Measurements from ENCODE around the gene DGKI. TPM values are rescaled to one million over a fixed set of nuclear protein-coding genes. Genes with fewer than 3 reads are reported as not detected.

The DGKI gene
- total RNA-seq, 1 experiment from 2014 or later: 0.39 TPM

DNA sequence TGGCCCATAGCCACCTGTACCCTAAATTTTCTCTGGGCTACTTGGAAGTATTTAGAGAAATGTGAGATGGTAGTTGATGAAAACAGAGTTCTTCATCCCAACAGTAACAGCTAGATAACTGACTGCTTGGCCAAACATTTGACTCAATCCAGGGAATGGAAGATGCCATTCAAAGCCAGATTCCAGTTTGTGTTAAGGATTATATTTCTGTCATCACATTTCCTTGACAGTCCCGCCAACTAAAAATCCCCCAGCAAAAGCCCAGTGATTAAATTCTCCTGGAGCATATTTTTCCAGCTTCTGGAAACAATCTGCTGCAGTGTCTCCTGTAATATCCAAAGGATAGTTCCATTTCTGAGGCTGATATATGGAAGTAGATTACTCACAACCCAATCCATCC, 457.9 kb downstream of the DGKI start:
- intact Hi-C loops (cut with micrococcal nuclease; ENCODE audit: unreplicated experiment): no loop called here
- Histone ChIP-seq H3K36me3 (ENCODE audit: insufficient read depth, low read length, poor library complexity, severe bottlenecking) (no peaks in the 10 kb centered on the region), H3K27ac (ENCODE audit: low read depth, low read length, poor library complexity, severe bottlenecking) (no peak overlapping the region), H3K27me3 (replicated peaks; ENCODE audit: insufficient read depth, low read depth, low read length, poor library complexity) (peaks cover 3% of the 10 kb centered on the region), H3K4me3 (ENCODE audit: low read depth, low read length, poor library complexity, severe bottlenecking) (no peak overlapping the region), H3K9me3 (ENCODE audit: low read depth, low read length, poor library complexity, severe bottlenecking) (no peaks in the 10 kb centered on the region), H3K4me1 (ENCODE audit: insufficient read depth, low read length, poor library complexity, severe bottlenecking) (no peaks in the 10 kb centered on the region)
- POLR2A ChIA-PET (ENCODE audit: low non-redundant PET): no interaction called here
- TF ChIP-seq EZH2 (IDR thresholded peaks at IDR 0.05; ENCODE audit: borderline replicate concordance, low read depth, low read length, poor library complexity, severe bottlenecking): no peak
- TF ChIP-seq, protein P1, sequence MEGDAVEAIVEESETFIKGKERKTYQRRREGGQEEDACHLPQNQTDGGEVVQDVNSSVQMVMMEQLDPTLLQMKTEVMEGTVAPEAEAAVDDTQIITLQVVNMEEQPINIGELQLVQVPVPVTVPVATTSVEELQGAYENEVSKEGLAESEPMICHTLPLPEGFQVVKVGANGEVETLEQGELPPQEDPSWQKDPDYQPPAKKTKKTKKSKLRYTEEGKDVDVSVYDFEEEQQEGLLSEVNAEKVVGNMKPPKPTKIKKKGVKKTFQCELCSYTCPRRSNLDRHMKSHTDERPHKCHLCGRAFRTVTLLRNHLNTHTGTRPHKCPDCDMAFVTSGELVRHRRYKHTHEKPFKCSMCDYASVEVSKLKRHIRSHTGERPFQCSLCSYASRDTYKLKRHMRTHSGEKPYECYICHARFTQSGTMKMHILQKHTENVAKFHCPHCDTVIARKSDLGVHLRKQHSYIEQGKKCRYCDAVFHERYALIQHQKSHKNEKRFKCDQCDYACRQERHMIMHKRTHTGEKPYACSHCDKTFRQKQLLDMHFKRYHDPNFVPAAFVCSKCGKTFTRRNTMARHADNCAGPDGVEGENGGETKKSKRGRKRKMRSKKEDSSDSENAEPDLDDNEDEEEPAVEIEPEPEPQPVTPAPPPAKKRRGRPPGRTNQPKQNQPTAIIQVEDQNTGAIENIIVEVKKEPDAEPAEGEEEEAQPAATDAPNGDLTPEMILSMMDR (conservative IDR thresholded peaks at IDR 0.05; ENCODE audit: low read depth, low read length): no peak
- CTCF ChIA-PET: no interaction called here
- no peak for DNase-seq (ENCODE audit: low spot score)
- BruUV-seq (replicated peaks): no TSS peak

DNA sequence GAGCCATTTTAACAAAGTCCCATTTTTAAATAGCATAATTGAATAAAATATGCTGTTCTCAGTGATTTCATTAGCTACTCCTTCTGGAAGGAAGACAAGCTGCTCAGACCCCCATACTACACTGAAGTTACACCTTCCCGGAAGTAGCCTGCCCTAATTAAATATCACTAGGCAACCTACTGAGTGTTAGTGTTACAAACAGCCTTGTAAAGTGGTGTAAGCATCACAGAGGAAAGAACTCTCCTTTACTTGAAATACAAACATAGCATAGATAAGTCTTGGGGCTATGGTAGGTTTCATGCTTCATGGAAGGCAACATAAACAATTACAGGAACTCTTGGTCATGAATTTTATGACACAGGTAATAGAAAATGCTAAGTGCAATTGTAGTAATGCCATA, 459.8 kb downstream of the DGKI start:
- Histone ChIP-seq H3K27me3 (replicated peaks; ENCODE audit: insufficient read depth, low read depth, low read length, poor library complexity) (peaks cover 3% of the 10 kb centered on the region), H3K36me3 (ENCODE audit: insufficient read depth, low read length, poor library complexity, severe bottlenecking) (no peaks in the 10 kb centered on the region), H3K27ac (ENCODE audit: low read depth, low read length, poor library complexity, severe bottlenecking) (no peak overlapping the region), H3K4me1 (ENCODE audit: insufficient read depth, low read length, poor library complexity, severe bottlenecking) (no peaks in the 10 kb centered on the region), H3K9me3 (ENCODE audit: low read depth, low read length, poor library complexity, severe bottlenecking) (no peaks in the 10 kb centered on the region), H3K4me3 (ENCODE audit: low read depth, low read length, poor library complexity, severe bottlenecking) (no peak overlapping the region)
- TF ChIP-seq EZH2 (IDR thresholded peaks at IDR 0.05; ENCODE audit: borderline replicate concordance, low read depth, low read length, poor library complexity, severe bottlenecking): no peak
- TF ChIP-seq, protein P1 (conservative IDR thresholded peaks at IDR 0.05; ENCODE audit: low read depth, low read length): no peak
- intact Hi-C loops (cut with micrococcal nuclease; ENCODE audit: unreplicated experiment): no loop called here
- BruUV-seq (replicated peaks): no TSS peak
- ChIA-PET CTCF (no interaction called here), POLR2A (ENCODE audit: low non-redundant PET) (no interaction called here)
- no peak for DNase-seq (ENCODE audit: low spot score)

DNA sequence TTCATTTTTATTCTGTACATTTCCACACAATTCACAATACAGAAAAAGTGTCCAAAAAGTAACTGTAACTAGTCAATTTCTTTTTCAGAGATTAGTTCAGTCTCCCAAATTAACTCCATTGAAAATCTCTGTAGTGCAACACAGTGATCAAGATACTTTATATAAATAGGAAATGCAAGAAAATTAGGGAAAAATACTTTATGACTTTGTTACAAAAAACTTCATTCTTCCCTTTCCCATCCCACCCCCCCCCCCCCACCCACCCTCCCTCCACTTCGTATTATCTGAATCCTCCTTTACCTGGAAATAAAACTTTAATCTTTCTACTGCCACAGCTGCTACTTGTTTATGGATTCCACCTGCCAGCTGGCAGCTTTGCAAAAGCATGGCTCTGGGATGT, 465.7 kb downstream of the DGKI start:
- Histone ChIP-seq H3K4me1 (ENCODE audit: insufficient read depth, low read length, poor library complexity, severe bottlenecking) (no peaks in the 10 kb centered on the region), H3K4me3 (ENCODE audit: low read depth, low read length, poor library complexity, severe bottlenecking) (no peak overlapping the region), H3K27ac (ENCODE audit: low read depth, low read length, poor library complexity, severe bottlenecking) (no peak overlapping the region), H3K27me3 (replicated peaks; ENCODE audit: insufficient read depth, low read depth, low read length, poor library complexity) (peaks cover 3% of the 10 kb centered on the region), H3K9me3 (ENCODE audit: low read depth, low read length, poor library complexity, severe bottlenecking) (peaks cover 8% of the 10 kb centered on the region), H3K36me3 (ENCODE audit: insufficient read depth, low read length, poor library complexity, severe bottlenecking) (no peaks in the 10 kb centered on the region)
- BruUV-seq (replicated peaks): no TSS peak
- intact Hi-C loops (cut with micrococcal nuclease; ENCODE audit: unreplicated experiment): no loop called here
- POLR2A ChIA-PET (ENCODE audit: low non-redundant PET): no interaction called here
- no peak for DNase-seq (ENCODE audit: low spot score)
- TF ChIP-seq EZH2 (IDR thresholded peaks at IDR 0.05; ENCODE audit: borderline replicate concordance, low read depth, low read length, poor library complexity, severe bottlenecking): no peak
- TF ChIP-seq, protein P1 (conservative IDR thresholded peaks at IDR 0.05; ENCODE audit: low read depth, low read length): no peak
- CTCF ChIA-PET: no interaction called here
